HG03469 (cell line): Measurements from ENCODE around the gene FCHSD2.
"Not testable (repeated sequence)": the region's sequence is repeated elsewhere in the genome, so short reads cannot be mapped to it uniquely, and the experiment has no call there.

Experiments
- ATAC-seq: cut with Tn5 transposase; IDR thresholded peaks from one replicate; pipeline ENCODE4 v1.9.1; 2021; ENCODE audit warnings: mild to moderate bottlenecking, moderate library complexity, moderate number of reproducible peaks; ENCODE audit not compliant: unreplicated experiment

The FCHSD2 gene

GRCh38 chr11:72897506-72897905 lies 244.6 kb downstream of the FCHSD2 start:
- no peak for ATAC-seq

- no peak for ATAC-seq
Observed at GRCh38 chr11:72896431-72896830, 245.7 kb downstream of the FCHSD2 start.

DNA sequence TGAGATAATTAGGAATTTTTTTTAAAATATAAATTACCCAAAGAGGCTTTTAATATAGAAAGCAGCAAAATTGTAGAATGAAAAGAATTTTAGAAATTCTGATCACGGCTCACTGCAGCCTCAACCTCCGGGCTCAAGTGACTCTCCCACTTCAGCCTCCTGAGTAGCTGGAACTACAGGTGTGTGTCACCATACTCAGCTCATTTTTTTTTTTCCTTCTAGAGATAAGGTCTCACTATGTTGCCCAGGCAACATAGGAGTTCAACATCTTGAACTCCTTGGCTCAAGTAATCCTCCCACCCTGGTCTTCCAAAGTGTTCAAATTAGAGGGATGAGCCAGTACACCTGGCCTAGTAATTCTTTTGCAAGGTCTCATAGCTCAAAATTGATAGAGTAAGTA lies 251.2 kb downstream of the FCHSD2 start:
- ATAC-seq: no peak

- ATAC-seq: no peak
Observed at GRCh38 chr11:72886619-72887018, 255.5 kb downstream of the FCHSD2 start.

GRCh38 chr11:72885749-72886609 lies 256.1 kb downstream of the FCHSD2 start:
- no peak for ATAC-seq

GRCh38 chr11:72876147-72876546 lies 266.0 kb downstream of the FCHSD2 start:
- ATAC-seq: no peak

DNA sequence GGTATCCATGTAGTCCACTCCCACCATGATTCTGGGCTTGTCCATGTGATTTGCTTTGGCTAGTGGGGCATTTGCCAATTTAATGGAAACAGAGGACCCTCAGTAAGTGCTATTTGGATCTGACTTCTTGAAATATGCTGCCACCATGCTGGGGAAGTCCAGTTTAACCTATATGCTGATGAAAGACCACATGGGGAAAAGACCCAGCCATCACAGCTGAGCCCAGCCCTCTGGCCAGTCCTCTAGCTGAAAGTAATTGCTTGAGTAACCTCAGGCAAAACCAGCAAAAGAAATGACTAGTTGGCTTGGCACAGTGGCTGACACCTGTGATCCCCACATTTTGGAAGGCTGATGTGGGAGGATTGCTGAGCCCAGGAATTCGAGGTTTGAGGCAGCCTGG lies 266.4 kb downstream of the FCHSD2 start:
- ATAC-seq: no peak

DNA sequence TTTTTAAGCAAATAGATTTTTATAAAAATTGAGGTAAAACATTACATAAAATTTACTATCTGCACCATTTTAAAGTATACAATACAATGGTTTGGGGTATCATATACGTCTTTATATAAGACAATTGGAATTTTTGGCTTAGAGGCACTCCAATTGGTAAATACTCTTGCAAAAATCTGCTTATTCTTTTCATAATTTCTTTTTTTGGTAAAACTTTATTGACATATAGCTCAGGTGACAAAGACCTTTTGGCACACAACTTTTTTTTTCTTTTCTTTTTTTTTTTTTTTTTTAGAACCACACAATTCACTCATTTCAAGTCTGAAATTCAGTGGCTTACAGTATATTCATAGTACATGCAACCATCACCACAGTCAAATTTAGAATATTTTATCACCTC lies 270.1 kb downstream of the FCHSD2 start:
- ATAC-seq: no peak

- ATAC-seq: no peak
Observed at GRCh38 chr11:72871119-72871518, 271.0 kb downstream of the FCHSD2 start.

GRCh38 chr11:72869831-72870230 lies 272.3 kb downstream of the FCHSD2 start:
- no peak for ATAC-seq

DNA sequence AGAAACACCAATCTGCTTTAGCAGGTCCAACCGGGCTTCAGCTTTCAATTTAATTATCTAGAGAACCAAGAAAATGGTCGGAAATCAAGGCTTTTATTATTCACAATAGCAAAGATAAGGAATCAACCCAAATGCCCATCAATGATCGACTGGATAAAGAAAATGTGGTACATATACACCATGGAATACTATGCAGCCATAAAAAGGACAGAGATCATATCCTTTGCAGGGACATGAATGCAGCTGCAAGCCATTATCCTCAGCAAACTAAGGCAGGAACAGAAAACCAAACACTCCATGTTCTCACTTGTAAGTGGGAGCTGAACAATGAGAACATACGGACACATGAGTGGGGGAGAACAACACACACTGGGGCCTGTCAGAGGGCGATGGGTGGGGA lies 274.1 kb downstream of the FCHSD2 start:
- no peak for ATAC-seq

DNA sequence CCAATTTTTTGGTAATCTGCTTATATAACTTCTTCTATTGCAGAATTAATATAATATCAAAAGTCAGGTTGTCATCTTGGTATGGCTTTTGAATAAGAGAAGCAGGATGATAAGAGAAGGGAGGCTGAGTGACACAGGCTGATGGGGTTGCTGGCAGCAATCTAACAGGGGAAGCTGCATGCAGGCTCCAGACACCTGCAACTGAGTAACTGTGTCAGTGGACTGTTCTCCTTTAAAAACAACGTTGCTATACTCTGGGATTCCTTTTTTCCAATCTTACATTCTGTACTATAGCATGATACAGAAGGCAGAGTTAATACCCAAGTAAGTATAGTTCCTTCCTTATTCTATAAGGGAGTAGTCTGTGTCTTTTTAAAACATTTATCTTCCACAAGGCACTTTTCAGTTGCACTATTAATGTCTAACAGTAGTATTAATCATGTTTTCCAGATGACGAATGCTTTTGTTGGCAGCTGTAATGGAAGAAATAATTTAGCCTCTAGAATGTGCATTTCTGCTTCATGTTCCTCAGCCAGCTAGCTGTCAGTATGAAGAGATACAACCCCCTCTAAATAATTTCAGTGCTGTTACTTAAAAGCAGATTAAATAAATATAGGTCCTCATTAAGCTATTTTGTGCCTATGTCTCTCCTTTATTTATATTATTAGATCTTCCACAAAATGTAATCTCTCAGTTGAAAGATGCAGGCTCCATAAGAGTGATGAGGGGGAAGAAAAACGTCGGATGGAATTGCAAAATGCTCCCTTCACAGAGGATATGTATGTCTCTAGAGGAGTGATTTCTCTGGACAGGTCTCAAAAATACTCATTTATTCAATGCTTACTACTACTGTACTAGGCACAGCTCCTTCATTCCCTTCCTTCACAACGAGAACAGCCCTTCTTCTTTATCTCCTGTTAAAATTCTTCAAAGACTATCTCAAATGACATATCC lies 277.1 kb downstream of the FCHSD2 start:
- ATAC-seq: no peak

DNA sequence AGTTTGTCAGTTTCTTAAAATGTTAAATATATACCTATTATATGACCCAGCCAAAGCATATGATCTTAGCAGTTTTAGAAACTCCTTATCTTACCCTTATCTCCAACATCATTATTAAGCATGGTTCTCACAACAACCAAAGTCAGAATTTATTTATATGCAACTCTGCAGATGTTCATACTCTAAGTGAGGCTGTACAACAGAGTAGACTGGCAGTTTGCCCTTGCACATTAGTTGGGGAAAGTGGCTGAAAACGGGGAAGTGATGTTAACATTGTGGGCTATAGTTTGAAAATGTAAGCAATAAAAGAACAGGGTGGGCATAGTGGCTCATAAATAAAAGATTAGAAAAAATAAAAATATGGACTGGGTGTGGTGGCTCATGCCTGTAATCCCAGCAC lies 278.2 kb downstream of the FCHSD2 start:
- ATAC-seq: no peak

- ATAC-seq: no peak
Observed at GRCh38 chr11:72863091-72863490, 279.0 kb downstream of the FCHSD2 start.

- ATAC-seq: no peak
Observed at GRCh38 chr11:72860592-72860991, 281.5 kb downstream of the FCHSD2 start.

DNA sequence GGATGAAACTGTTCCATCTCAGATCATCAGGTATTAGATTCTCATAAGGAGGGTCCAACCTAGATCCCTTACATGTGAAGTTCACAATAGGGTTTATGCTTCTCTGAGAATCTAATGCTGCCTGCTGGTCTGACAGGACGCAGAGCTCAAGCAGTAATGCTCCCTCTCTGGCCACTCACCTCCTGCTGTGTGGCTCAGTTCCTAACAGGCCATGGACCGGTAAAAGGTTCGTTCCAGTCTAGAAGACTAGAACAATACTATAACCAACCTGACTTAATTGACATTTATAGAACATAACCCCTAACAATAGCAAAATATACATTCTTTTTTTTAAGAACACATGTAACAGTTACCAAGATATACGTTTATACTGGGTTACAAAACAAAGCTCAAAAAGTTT lies 282.1 kb downstream of the FCHSD2 start:
- no peak for ATAC-seq

DNA sequence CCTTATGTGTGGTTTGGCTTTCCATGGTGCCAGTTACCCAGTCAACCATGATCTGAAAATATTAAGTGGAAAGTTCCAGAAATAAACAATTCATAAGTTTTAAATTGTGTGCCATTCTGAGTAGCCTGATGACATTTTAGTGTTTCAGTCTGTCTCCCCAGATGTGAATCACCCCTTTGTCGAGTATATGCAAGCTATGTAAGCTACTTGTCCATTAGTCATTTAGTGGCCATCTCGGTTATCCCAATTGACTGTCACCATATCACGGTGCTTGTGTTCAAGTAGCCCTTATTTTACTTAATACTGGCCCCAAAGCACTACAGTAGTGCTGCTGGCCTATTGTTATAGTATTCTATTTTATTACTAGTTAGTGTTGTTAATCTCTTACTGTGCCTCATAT lies 283.0 kb downstream of the FCHSD2 start:
- ATAC-seq: no peak

GRCh38 chr11:72858267-72858666 lies 283.9 kb downstream of the FCHSD2 start:
- ATAC-seq: not testable (repeated sequence)

DNA sequence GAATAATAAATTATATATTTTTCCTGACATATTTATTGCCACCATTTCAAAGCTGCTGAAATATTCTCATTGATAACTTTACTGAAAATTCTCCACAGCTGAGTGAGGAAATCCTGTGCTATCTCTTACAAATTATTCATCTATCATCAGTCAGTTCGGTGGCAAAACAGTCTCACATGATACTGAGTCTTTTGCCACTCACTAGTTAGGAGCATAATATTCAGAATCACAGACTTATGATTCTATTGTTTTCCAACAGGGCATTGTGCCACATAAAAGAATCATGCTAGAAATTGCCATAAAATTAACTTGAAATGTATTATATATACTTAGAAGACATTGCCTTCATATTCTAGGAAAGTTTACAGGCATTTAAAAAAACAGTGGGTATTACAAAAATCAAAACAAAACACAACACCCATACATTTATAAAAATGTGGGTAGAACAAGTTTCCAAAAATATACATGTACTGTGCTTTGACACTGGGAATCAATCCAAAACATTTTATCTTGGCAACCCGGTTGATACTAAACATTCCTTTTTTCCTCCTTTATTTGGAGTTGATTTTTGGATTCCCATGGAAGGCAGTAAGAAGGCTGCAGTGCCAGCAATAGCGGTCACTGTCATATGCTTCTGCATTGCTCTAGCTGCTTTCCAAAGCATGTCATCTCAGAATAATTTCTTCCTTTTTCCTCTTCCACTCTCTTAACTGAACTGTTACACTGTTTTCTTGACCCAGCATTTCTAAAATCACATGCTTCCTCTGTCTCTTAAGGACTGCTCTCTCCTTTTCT lies 285.4 kb downstream of the FCHSD2 start:
- no peak for ATAC-seq

DNA sequence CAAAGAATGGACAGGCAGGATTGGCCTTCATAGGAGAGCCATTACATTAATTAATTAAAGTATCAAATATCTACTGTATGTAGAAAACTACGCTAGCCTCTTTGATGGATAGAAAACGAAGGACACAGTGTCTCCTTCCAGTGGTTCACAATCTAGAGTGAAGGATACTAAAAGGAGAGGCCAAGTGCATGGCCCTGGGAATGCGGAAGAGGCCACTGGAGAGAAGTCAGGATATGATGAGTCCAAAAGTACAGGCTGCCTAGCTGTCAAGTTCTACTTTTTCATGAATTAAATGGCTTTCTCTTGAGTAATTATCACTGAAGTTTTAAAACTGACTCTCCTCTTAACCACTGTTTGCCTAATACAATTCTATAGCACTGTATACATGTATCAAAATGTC lies 286.1 kb downstream of the FCHSD2 start:
- ATAC-seq: no peak

GRCh38 chr11:72851726-72852125 lies 290.4 kb downstream of the FCHSD2 start:
- no peak for ATAC-seq
